MCF 10A (cell line): Measurements from ENCODE around the gene ING2. TPM values are rescaled to one million over a fixed set of nuclear protein-coding genes. Genes with fewer than 3 reads are reported as not detected.

Source experiments
- BruUV-seq: library from RNA; stranded (reverse); fragments of 400-500 nt; replicated peaks from 2 replicates; lab custom pipeline; 2021; lab: Mats Ljungman, UMichigan
- CTCF ChIA-PET: fragments of 300-600 bp; sonication (Branson Sonifier 250); formaldehyde crosslinking; extraction: SDS; loops from one replicate; lab custom pipeline; 2021; ENCODE audit warnings: antibody characterized with exemption, inconsistent platforms; lab: Yijun Ruan, JAX
- POLR2A ChIA-PET: fragments of 300-600, 350-650 bp; sonication (Branson Sonifier 250); formaldehyde crosslinking; extraction: SDS; loops from one replicate; lab custom pipeline; 2020; ENCODE audit warnings: antibody characterized with exemption, inconsistent platforms; lab: Yijun Ruan, JAX
- DNase-seq: peaks from one replicate; pipeline ENCODE4 v3.0.0-alpha.2; 2018; ENCODE audit not compliant: unreplicated experiment
- H3K27ac Mint-ChIP-seq: one replicate; pipeline ENCODE4 v1.8.0; 2022; ENCODE audit warnings: mild to moderate bottlenecking, low read depth, mixed read lengths; ENCODE audit not compliant: unreplicated experiment
- H3K27me3 Mint-ChIP-seq: one replicate; pipeline ENCODE4 v1.8.0; 2022; ENCODE audit warnings: mixed read lengths; ENCODE audit not compliant: insufficient read depth, unreplicated experiment
- H3K36me3 Mint-ChIP-seq: one replicate; pipeline ENCODE4 v1.8.0; 2022; ENCODE audit warnings: mild to moderate bottlenecking, moderate library complexity, mixed read lengths; ENCODE audit not compliant: insufficient read depth, unreplicated experiment
- H3K4me1 Mint-ChIP-seq: one replicate; pipeline ENCODE4 v1.8.0; 2022; ENCODE audit warnings: mixed read lengths; ENCODE audit not compliant: insufficient read depth, unreplicated experiment
- H3K4me3 Mint-ChIP-seq: one replicate; pipeline ENCODE4 v1.8.0; 2022; ENCODE audit warnings: mild to moderate bottlenecking, moderate library complexity, mixed read lengths; ENCODE audit not compliant: unreplicated experiment
- H3K9me3 Mint-ChIP-seq: one replicate; pipeline ENCODE4 v1.8.0; 2022; ENCODE audit warnings: mixed read lengths; ENCODE audit not compliant: unreplicated experiment
- intact Hi-C: fragments of 100-400 bp; cut with micrococcal nuclease; formaldehyde crosslinking; loops from 2 replicates; pipeline ENCODE4 v1.14.1; 2022
- total RNA-seq: library from RNA; stranded (reverse); gene quantifications from 2 replicates; pipeline ENCODE4 v1.2.3, GENCODE V29; 2022
- TF ChIP-seq, protein P1 (sequence below): fragments of 200-600 bp; IDR thresholded peaks from one replicate; pipeline ENCODE4 v1.8.0; 2022; ENCODE audit warnings: antibody characterized with exemption, mild to moderate bottlenecking; ENCODE audit not compliant: unreplicated experiment

The ING2 gene
- total RNA-seq, 1 experiment from 2014 or later = 10.5 TPM

DNA sequence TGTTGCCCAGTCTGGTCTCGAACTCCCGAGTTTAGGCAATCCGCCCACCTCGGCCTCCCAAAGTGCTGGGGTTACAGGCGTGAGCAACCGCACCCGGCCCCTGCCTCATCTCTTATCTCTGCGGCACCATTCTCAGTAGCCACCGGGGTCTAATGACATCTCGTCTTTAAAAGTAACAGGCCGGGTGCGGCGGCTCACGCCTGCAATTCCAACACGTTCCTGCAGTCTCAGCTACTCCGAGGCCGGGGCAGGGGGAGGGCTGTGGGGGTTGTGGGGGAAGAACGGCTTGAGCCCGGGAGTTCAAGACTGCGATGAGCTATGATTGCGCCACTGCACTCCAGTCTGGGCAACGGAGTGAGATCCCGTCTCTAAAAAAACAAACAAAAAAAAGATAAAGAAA lies 28.8 kb downstream of the ING2 start:
- Mint-ChIP-seq H3K27me3 (peaks cover 11% of the 10 kb centered on the region), H3K36me3 (no peaks in the 10 kb centered on the region), H3K9me3 (no peaks in the 10 kb centered on the region), H3K4me3 (no peak overlapping the region), H3K4me1 (no peaks in the 10 kb centered on the region), H3K27ac (no peak overlapping the region)
- intact Hi-C loops = no loop called here
- ChIA-PET CTCF (no interaction called here), POLR2A (interaction anchor here (0.6 kb wide), 1 partner anchor 38 kb away, joined by 3 read pairs; no protein-coding TSS in a partner anchor)
- TF ChIP-seq, protein P1, sequence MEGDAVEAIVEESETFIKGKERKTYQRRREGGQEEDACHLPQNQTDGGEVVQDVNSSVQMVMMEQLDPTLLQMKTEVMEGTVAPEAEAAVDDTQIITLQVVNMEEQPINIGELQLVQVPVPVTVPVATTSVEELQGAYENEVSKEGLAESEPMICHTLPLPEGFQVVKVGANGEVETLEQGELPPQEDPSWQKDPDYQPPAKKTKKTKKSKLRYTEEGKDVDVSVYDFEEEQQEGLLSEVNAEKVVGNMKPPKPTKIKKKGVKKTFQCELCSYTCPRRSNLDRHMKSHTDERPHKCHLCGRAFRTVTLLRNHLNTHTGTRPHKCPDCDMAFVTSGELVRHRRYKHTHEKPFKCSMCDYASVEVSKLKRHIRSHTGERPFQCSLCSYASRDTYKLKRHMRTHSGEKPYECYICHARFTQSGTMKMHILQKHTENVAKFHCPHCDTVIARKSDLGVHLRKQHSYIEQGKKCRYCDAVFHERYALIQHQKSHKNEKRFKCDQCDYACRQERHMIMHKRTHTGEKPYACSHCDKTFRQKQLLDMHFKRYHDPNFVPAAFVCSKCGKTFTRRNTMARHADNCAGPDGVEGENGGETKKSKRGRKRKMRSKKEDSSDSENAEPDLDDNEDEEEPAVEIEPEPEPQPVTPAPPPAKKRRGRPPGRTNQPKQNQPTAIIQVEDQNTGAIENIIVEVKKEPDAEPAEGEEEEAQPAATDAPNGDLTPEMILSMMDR = no peak
- DNase-seq = no peak
- no TSS peak for BruUV-seq

DNA sequence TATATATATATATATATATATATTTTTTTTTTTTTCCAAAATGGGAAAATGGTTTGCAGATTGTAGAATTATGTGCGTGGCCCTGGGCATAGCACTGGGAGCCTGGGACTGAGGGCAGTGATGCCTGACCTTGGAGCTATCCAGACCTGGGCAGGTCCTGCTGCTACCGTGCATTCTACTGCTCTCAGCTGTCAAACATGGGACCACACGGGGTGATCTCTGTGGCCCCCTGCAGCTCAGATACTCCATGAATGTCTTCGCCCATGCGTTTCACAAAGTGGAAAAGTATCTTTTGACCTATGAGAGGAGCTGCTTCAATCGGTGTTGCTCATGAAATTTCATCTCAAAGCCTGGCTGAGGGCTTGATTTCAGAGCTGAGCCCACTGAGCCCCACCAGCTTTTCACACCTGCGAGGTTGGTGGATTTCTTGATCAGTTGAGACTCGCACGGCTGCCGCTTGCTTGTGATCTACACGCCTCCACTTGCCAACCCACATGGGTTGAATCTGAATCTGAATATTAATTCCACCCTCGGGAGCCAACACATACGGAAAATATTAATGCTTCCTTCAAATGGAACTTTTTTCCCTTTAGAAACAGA lies 35.7 kb downstream of the ING2 start:
- intact Hi-C loops = no loop called here
- H3K9me3 Mint-ChIP-seq = peaks cover 11% of the 10 kb centered on the region
- DNase-seq = no peak
- BruUV-seq = no TSS peak
- CTCF ChIA-PET = no interaction called here
- H3K27ac Mint-ChIP-seq = no peak overlapping the region
- H3K36me3 Mint-ChIP-seq = no peaks in the 10 kb centered on the region
- no peak overlapping the region for H3K4me3 Mint-ChIP-seq
- POLR2A ChIA-PET = interaction anchor here (0.9 kb wide), 1 partner anchor 32 kb away, joined by 4 read pairs; no protein-coding TSS in a partner anchor
- no peaks in the 10 kb centered on the region for H3K4me1 Mint-ChIP-seq
- peaks cover 22% of the 10 kb centered on the region for H3K27me3 Mint-ChIP-seq
- TF ChIP-seq, protein P1 = no peak

DNA sequence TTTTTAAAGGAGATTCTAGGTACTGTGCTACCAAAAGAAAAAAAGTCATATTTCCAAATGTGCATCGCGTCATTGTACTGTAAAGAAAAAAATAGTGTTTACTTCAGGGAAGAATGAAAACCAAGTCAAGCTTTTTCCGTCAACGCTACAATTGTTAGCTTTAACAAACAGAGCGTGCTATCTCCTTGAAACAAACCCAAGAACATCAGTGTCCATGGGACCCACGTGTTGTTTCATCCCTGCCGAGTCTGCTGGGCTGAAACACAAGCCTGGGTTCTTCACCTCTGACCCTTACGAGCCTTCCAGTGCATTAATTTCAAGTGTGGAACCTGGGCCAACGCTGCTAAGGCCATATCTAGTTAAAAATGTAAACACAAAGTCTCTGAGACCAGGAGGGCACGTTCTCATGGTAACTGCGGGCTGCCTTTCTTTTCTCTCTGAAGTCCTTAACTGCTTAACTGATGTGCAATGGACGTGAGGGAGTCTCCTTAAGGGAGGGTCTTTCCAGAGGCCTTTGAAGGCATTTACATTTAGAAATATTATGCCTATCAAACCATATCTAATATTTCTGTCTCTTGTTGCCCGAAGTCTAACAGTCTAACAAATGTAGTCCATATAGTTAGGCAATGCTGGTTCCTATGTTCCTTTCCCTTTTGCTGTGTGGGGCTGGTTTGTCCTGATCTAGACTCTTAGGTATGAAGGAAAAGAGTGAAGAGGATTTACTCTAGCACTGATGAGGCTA lies 36.3 kb downstream of the ING2 start:
- ChIA-PET POLR2A (no interaction called here), CTCF (interaction anchor here (0.6 to 0.9 kb wide), 2 partner anchors 76 to 145 kb away, joined by 3 read pairs; no protein-coding TSS in a partner anchor)
- DNase-seq = no peak
- Mint-ChIP-seq H3K4me1 (no peaks in the 10 kb centered on the region), H3K36me3 (no peaks in the 10 kb centered on the region), H3K27ac (no peak overlapping the region), H3K9me3 (peaks cover 11% of the 10 kb centered on the region), H3K27me3 (peaks cover 22% of the 10 kb centered on the region), H3K4me3 (no peak overlapping the region)
- intact Hi-C loops = no loop called here
- TF ChIP-seq, protein P1 = no peak
- no TSS peak for BruUV-seq

DNA sequence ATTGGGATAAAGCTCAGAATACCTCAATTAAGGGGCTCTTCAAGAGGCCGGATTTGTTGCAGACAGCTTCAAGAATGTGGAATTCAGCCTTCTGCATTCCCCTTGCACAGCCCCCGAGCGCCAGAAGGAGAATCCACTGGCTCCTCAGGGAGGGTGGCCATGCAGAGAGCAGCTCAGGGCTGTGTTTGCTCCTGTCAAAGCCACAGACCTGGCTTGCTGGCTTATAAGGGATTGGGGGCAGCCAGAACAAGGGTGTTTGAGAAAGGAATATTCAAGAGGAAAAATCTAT lies 36.8 kb downstream of the ING2 start:
- no peak overlapping the region for H3K27ac Mint-ChIP-seq
- no peak for DNase-seq
- H3K4me3 Mint-ChIP-seq = no peak overlapping the region
- BruUV-seq = no TSS peak
- no peaks in the 10 kb centered on the region for H3K4me1 Mint-ChIP-seq
- H3K27me3 Mint-ChIP-seq = peaks cover 22% of the 10 kb centered on the region
- intact Hi-C loops = no loop called here
- TF ChIP-seq, protein P1 = no peak
- CTCF ChIA-PET = interaction anchor here (0.6 to 0.9 kb wide), 2 partner anchors 76 to 145 kb away, joined by 3 read pairs; no protein-coding TSS in a partner anchor
- H3K9me3 Mint-ChIP-seq = peaks cover 11% of the 10 kb centered on the region
- POLR2A ChIA-PET = no interaction called here
- H3K36me3 Mint-ChIP-seq = no peaks in the 10 kb centered on the region
